H1 (cell line): ENCODE measurements around the gene DCTD. TPM values are rescaled to one million over a fixed set of nuclear protein-coding genes. Genes with fewer than 3 reads are reported as not detected.

Experiments used
- KDM5A ChIP-seq: fragments of 200-600 bp; IDR thresholded peaks from 2 replicates; pipeline ENCODE4 v1.7.1; 2012; ENCODE audit warnings: mild to moderate bottlenecking, low read length, inconsistent platforms, mixed read lengths
- polyA plus RNA-seq, 7 experiments: library from polyadenylated mRNA; depleted of rRNA in 3 of 7; stranded (reverse) in 5 of 7; unstranded in 2 of 7; fragments of >200 nt in 5 of 7; fragments of 200-250 nt in 2 of 7; gene quantifications; 1 replicate in 5 of 7; 2 replicates in 1 of 7; 4 replicates in 1 of 7; pipeline versions ENCODE4 v1.2.1 to v1.2.3, GENCODE V29; 2011 to 2013; ENCODE audit warnings: missing spikeins in 2 of 7, mixed read lengths in 2 of 7
- total RNA-seq: library from RNA; stranded (reverse); fragmentation: NEBNext Ultra II Directional; extraction: Animal tissue kit (Norgen Biotek cat#: 25700); gene quantifications from 2 replicates; pipeline ENCODE4 v1.2.1, GENCODE V29; 2021

DCTD gene
- total and polyA plus RNA-seq, 2 of the 8 experiments (the other 6 are each of a cell fraction or from before 2014, with no cell fraction given), result 60.2 to 69.5 TPM

- TF ChIP-seq KDM5A, result no peak
- TF ChIP-seq, all 59 proteins: peak for 0
Measured at GRCh38 chr4:182842759-182843390, 74.3 kb downstream of the DCTD start (continued).
